Uterus (tissue), 2 donors: Measurements from ENCODE around the gene PTS.

ENCODE experiments used
- CTCF ChIP-seq, 4 experiments: fragments of 200-600 bp in 2 of 4; fragments of 450-650 bp in 2 of 4; sonication (generic) in 2 of 4; IDR thresholded peaks; one replicate each; pipeline ENCODE4 v1.5.1; 2016 to 2019; ENCODE audit warnings: antibody characterized with exemption in 4 of 4, mild to moderate bottlenecking in 2 of 4, moderate library complexity in 1 of 4
- POLR2A ChIP-seq, 2 donors: fragments of 450-650 bp; IDR thresholded peaks; one replicate each; pipeline ENCODE4 v1.6.1; 2016; ENCODE audit warnings: antibody characterized with exemption in 2 of 2, mild to moderate bottlenecking in 1 of 2, moderate library complexity in 1 of 2

- TF ChIP-seq CTCF (IDR thresholded peaks at IDR 0.05), result no peak
- TF ChIP-seq POLR2A (IDR thresholded peaks at IDR 0.05), result no peak
Measured at GRCh38 chr11:112178428-112178827, 47.8 kb upstream of the PTS start.
